SH-SY5Y (cell line): ENCODE measurements around the gene ITGAL.

Experiments used
- GATA2 ChIP-seq: IDR thresholded peaks from 2 replicates; pipeline ENCODE4 v1.6.1; 2011; ENCODE audit warnings: mild to moderate bottlenecking, low read depth, low read length
- GATA3 ChIP-seq: IDR thresholded peaks from 2 replicates; pipeline ENCODE4 v1.6.1; 2011; ENCODE audit warnings: low read depth, mild to moderate bottlenecking, low read length, moderate library complexity

Gene ITGAL

GRCh38 chr16:30474684-30475083 is 2.1 kb downstream of the ITGAL start:
- TF ChIP-seq GATA3 (no peak), GATA2 (no peak)

- TF ChIP-seq GATA3 = no peak
- TF ChIP-seq GATA2 = no peak
These were observed 4.4 kb downstream of the ITGAL start for GRCh38 chr16:30476991-30477390.

GRCh38 chr16:30478766-30479478 is 6.4 kb downstream of the ITGAL start:
- no peak for TF ChIP-seq GATA2
- TF ChIP-seq GATA3 = no peak

- TF ChIP-seq GATA2 = no peak
- no peak for TF ChIP-seq GATA3
These were observed 8.8 kb downstream of the ITGAL start for GRCh38 chr16:30481381-30481780.

GRCh38 chr16:30482366-30482765 is 9.8 kb downstream of the ITGAL start:
- no peak for TF ChIP-seq GATA2
- no peak for TF ChIP-seq GATA3

GRCh38 chr16:30484887-30485286 is 12.3 kb downstream of the ITGAL start:
- TF ChIP-seq GATA2 (no peak), GATA3 (no peak)

- TF ChIP-seq GATA3 = no peak
- no peak for TF ChIP-seq GATA2
These were observed 13.4 kb downstream of the ITGAL start for GRCh38 chr16:30485818-30486436.

- TF ChIP-seq GATA2 = no peak
- TF ChIP-seq GATA3 = no peak
These were observed 16.4 kb downstream of the ITGAL start for GRCh38 chr16:30488764-30489605.

GRCh38 chr16:30490210-30490609 is 17.7 kb downstream of the ITGAL start:
- TF ChIP-seq GATA3 (no peak), GATA2 (no peak)

- TF ChIP-seq GATA2 (no peak), GATA3 (no peak)
These were observed 18.7 kb downstream of the ITGAL start for GRCh38 chr16:30491229-30491628.

- TF ChIP-seq GATA2 = no peak
- TF ChIP-seq GATA3 = no peak
These were observed 19.3 kb downstream of the ITGAL start for GRCh38 chr16:30491744-30492308.

GRCh38 chr16:30493941-30494488 is 21.5 kb downstream of the ITGAL start:
- TF ChIP-seq GATA2 (no peak), GATA3 (no peak)

GRCh38 chr16:30494709-30495108 is 22.2 kb downstream of the ITGAL start:
- TF ChIP-seq GATA3 (no peak), GATA2 (no peak)

GRCh38 chr16:30499284-30499683 is 26.7 kb downstream of the ITGAL start:
- TF ChIP-seq GATA2 (no peak), GATA3 (no peak)

- TF ChIP-seq GATA3 = no peak
- TF ChIP-seq GATA2 = no peak
These were observed 31.1 kb downstream of the ITGAL start for GRCh38 chr16:30503403-30504296.
